HL-60/S4 treated with retinoic acid at 250 ng/mL for 4 days and 3 days (cell line): ENCODE measurements around the gene PDCL2.

Experiments
- in situ Hi-C: fragments of 300-500 bp; cut with MboI; formaldehyde crosslinking; loops from 2 replicates; pipeline ENCODE4 v1.7.0; 2022; ENCODE audit warnings: low sequenced_read_pairs

Gene PDCL2

GRCh38 chr4:55540271-55540670 lies 51.8 kb downstream of the PDCL2 start:
- in situ Hi-C loops = no loop called here

- in situ Hi-C loops = no loop called here
These were observed 52.4 kb downstream of the PDCL2 start for GRCh38 chr4:55539658-55540057.

- in situ Hi-C loops = no loop called here
These were observed 53.5 kb downstream of the PDCL2 start for GRCh38 chr4:55538531-55538930.

GRCh38 chr4:55534306-55534705 lies 57.7 kb downstream of the PDCL2 start:
- in situ Hi-C loops = no loop called here

- in situ Hi-C loops = no loop called here
These were observed 61.4 kb downstream of the PDCL2 start for GRCh38 chr4:55530691-55531090.

GRCh38 chr4:55530167-55530566 lies 61.9 kb downstream of the PDCL2 start:
- in situ Hi-C loops = no loop called here

GRCh38 chr4:55528491-55528890 lies 63.6 kb downstream of the PDCL2 start:
- in situ Hi-C loops = no loop called here

GRCh38 chr4:55524844-55525571 lies 67.0 kb downstream of the PDCL2 start:
- in situ Hi-C loops = no loop called here

- in situ Hi-C loops = no loop called here
These were observed 73.6 kb downstream of the PDCL2 start for GRCh38 chr4:55518442-55518841.

- in situ Hi-C loops = no loop called here
These were observed 74.4 kb downstream of the PDCL2 start for GRCh38 chr4:55517526-55518229.

GRCh38 chr4:55512922-55513571 lies 79.0 kb downstream of the PDCL2 start:
- in situ Hi-C loops = no loop called here

GRCh38 chr4:55512077-55512476 lies 80.0 kb downstream of the PDCL2 start:
- in situ Hi-C loops = no loop called here

- in situ Hi-C loops = no loop called here
These were observed 81.4 kb downstream of the PDCL2 start for GRCh38 chr4:55510685-55511084.

- in situ Hi-C loops = no loop called here
These were observed 82.8 kb downstream of the PDCL2 start for GRCh38 chr4:55509266-55509665.

GRCh38 chr4:55507612-55508011 lies 84.4 kb downstream of the PDCL2 start:
- in situ Hi-C loops = no loop called here
